SK-N-MC (cell line): ENCODE measurements around the gene S100A13.

ENCODE experiments used
- EZH2 ChIP-seq: fragments of 200-600 bp; sonication (generic); IDR thresholded peaks from one replicate; pipeline ENCODE4 v1.6.1; 2017; ENCODE audit warnings: antibody characterized with exemption
- POLR2AphosphoS5 ChIP-seq: IDR thresholded peaks from 2 replicates; pipeline ENCODE4 v1.6.1; 2012; ENCODE audit warnings: mild to moderate bottlenecking, low read depth, low read length, borderline replicate concordance

- no peak for TF ChIP-seq POLR2AphosphoS5
- TF ChIP-seq EZH2, result no peak
These were observed 2.2 kb downstream of the S100A13 start for GRCh38 chr1:153624965-153625611.
